ENCODE results near the gene MRGPRX4.
"Not testable (repeated sequence)": the region's sequence is repeated elsewhere in the genome, so short reads cannot be mapped to it uniquely, and the experiment has no call there.

MRGPRX4 gene

GRCh38 chr11:18172666-18173065 lies at the start of gene MRGPRX4:
MRGPRX4 (plus strand) TSS chr11:18172837; CDS start chr11:18173257, 420 bp downstream.
- no peak for DNase-seq (ENCODE audit: low read depth, low spot score)

- DNase-seq (ENCODE audit: low read depth, low spot score) = not testable (repeated sequence)
Measured at GRCh38 chr11:18131115-18131514, 41.5 kb upstream of the MRGPRX4 start.

- DNase-seq (ENCODE audit: low read depth, low spot score) = no peak
Measured at GRCh38 chr11:18132341-18132740, 40.3 kb upstream of the MRGPRX4 start, which contains the start of gene MRGPRX3. MRGPRX3 (plus strand) TSS chr11:18132571; CDS start chr11:18137203, 4,632 bp downstream.

- no peak for DNase-seq (ENCODE audit: low read depth, low spot score)
Measured at GRCh38 chr11:18135308-18135707, 37.3 kb upstream of the MRGPRX4 start.

GRCh38 chr11:18137186-18137800 lies 35.3 kb upstream of the MRGPRX4 start:
- no peak for DNase-seq (ENCODE audit: low read depth, low spot score)

- no peak for DNase-seq (ENCODE audit: low read depth, low spot score)
Measured at GRCh38 chr11:18140145-18140544, 32.5 kb upstream of the MRGPRX4 start.

- DNase-seq (ENCODE audit: low read depth, low spot score) = no peak
Measured at GRCh38 chr11:18144243-18144642, 28.4 kb upstream of the MRGPRX4 start.

GRCh38 chr11:18145025-18145424 lies 27.6 kb upstream of the MRGPRX4 start:
- DNase-seq (ENCODE audit: low read depth, low spot score) = no peak

GRCh38 chr11:18145837-18146236 lies 26.8 kb upstream of the MRGPRX4 start:
- no peak for DNase-seq (ENCODE audit: low read depth, low spot score)

- no peak for DNase-seq (ENCODE audit: low read depth, low spot score)
Measured at GRCh38 chr11:18151581-18151980, 21.1 kb upstream of the MRGPRX4 start.

- DNase-seq (ENCODE audit: low read depth, low spot score) = no peak
Measured at GRCh38 chr11:18168372-18168771, 4.3 kb upstream of the MRGPRX4 start.

GRCh38 chr11:18171377-18172000 lies 1.1 kb upstream of the MRGPRX4 start:
- no peak for DNase-seq (ENCODE audit: low read depth, low spot score)

GRCh38 chr11:18173225-18173866 lies 709 bp downstream of the MRGPRX4 start:
- no peak for DNase-seq (ENCODE audit: low read depth, low spot score)

- DNase-seq (ENCODE audit: low read depth, low spot score) = no peak
Measured at GRCh38 chr11:18188796-18189195, 16.2 kb downstream of the MRGPRX4 start.

- DNase-seq (ENCODE audit: low read depth, low spot score) = not testable (repeated sequence)
Measured at GRCh38 chr11:18189476-18190245, 17.0 kb downstream of the MRGPRX4 start.

GRCh38 chr11:18191376-18191775 lies 18.7 kb downstream of the MRGPRX4 start:
- DNase-seq (ENCODE audit: low read depth, low spot score) = no peak

GRCh38 chr11:18193010-18193409 lies 20.4 kb downstream of the MRGPRX4 start:
- no peak for DNase-seq (ENCODE audit: low read depth, low spot score)

GRCh38 chr11:18196532-18196931 lies 23.9 kb downstream of the MRGPRX4 start:
- DNase-seq (ENCODE audit: low read depth, low spot score) = no peak

- DNase-seq (ENCODE audit: low read depth, low spot score) = not testable (repeated sequence)
Measured at GRCh38 chr11:18197738-18198137, 25.1 kb downstream of the MRGPRX4 start.

- no peak for DNase-seq (ENCODE audit: low read depth, low spot score)
Measured at GRCh38 chr11:18203723-18204122, 31.1 kb downstream of the MRGPRX4 start.

GRCh38 chr11:18204220-18204619 lies 31.6 kb downstream of the MRGPRX4 start:
- DNase-seq (ENCODE audit: low read depth, low spot score) = no peak

- no peak for DNase-seq (ENCODE audit: low read depth, low spot score)
Measured at GRCh38 chr11:18204771-18205170, 32.1 kb downstream of the MRGPRX4 start.

Data from activated CD4-positive, CD25-positive, alpha-beta regulatory T cell treated with anti-CD3 and anti-CD28 coated beads, Interleukin-2, amount 50 U/mL, for 16 hours (primary cell).